Adrenal gland (tissue), 5 donors: ENCODE data around the gene ASTN2.

Experiments
- POLR2A ChIP-seq, 2 donors: fragments of 450-650 bp; IDR thresholded peaks; one replicate each; pipeline ENCODE4 v1.6.1; 2017; ENCODE audit warnings: antibody characterized with exemption in 2 of 2, mild to moderate bottlenecking in 2 of 2, moderate library complexity in 1 of 2
- TF ChIP-seq, protein P1 (sequence below), 6 experiments: fragments of 450-650 bp in 4 of 6; fragments of 200-600 bp in 2 of 6; sonication (generic) in 1 of 6; IDR thresholded peaks; 1 replicate in 5 of 6; 2 replicates in 1 of 6; pipeline versions ENCODE4 v1.5.1 to v1.8.0; 2016 to 2021; ENCODE audit warnings: antibody characterized with exemption in 6 of 6, mild to moderate bottlenecking in 2 of 6, moderate library complexity in 1 of 6
- donor health status: DM: no; HTN: no; CAD: no.

DNA sequence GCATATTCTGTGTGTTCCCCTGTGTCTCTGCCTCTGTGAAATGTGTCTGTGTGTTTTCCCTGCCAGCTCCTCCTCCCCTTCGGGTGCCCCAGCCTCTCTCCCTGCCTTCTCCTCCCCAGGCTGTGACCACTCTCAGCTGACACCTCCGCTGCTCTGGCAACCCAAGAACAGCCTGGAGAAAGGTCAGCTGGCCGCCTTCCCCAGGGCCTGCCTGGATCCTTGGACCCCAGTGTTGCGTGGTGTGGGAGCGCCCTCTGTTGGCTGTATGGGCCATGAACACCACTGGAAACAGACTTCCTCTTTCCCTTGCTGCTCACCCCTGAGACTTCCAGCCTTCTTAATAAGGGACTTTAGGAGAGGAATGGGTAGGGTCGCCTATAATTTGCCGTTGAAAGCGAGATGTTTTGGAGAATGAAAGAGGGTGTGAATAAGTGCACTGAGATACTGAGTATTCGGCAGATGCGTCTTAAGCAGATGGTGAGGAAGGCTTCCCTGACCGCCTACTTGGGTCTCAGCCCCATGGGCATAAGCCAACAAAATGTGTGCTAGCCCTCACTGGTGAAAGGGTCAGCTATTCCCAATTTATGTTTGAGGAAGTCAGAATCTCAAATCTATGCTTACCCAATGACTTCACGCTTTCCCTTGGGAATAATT is 842.6 kb downstream of the ASTN2 start:
- TF ChIP-seq, protein P1, sequence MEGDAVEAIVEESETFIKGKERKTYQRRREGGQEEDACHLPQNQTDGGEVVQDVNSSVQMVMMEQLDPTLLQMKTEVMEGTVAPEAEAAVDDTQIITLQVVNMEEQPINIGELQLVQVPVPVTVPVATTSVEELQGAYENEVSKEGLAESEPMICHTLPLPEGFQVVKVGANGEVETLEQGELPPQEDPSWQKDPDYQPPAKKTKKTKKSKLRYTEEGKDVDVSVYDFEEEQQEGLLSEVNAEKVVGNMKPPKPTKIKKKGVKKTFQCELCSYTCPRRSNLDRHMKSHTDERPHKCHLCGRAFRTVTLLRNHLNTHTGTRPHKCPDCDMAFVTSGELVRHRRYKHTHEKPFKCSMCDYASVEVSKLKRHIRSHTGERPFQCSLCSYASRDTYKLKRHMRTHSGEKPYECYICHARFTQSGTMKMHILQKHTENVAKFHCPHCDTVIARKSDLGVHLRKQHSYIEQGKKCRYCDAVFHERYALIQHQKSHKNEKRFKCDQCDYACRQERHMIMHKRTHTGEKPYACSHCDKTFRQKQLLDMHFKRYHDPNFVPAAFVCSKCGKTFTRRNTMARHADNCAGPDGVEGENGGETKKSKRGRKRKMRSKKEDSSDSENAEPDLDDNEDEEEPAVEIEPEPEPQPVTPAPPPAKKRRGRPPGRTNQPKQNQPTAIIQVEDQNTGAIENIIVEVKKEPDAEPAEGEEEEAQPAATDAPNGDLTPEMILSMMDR (IDR thresholded peaks at IDR 0.05) = peak; percentile 77 to 96 (median 92)
- no peak for TF ChIP-seq POLR2A (IDR thresholded peaks at IDR 0.05)
